GM21423 (cell line): ENCODE data around the gene VCY1B.
"Not testable (repeated sequence)": the region's sequence is repeated elsewhere in the genome, so short reads cannot be mapped to it uniquely, and the experiment has no call there.

ENCODE experiments used
- ATAC-seq: cut with Tn5 transposase; IDR thresholded peaks from one replicate; pipeline ENCODE4 v1.9.1; 2021; ENCODE audit warnings: mild to moderate bottlenecking, moderate library complexity; ENCODE audit not compliant: unreplicated experiment

Gene VCY1B

DNA sequence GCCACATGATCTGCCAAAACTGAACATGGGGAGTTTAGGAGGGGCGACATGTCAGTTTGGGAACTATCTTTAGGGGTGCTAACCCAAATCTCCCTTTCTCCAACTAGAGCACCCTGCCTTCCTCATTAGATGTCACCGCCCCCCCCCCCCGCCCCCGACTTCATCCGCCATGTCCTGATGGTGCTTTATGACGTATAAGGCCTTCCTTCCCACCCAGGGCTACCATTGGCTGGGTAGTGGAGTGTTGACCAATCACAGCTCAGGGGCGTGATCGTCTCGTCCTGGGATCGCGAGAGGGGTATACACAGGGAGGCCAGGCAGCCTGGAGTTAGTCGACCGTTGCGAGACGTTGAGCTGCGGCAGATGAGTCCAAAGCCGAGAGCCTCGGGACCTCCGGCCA, at the start of gene VCY1B:
Gene VCY1B (plus strand): TSS at position 301 of the 400 bp plus-strand sequence. CDS start 63 bp downstream, at position 364.
- not testable (repeated sequence) for ATAC-seq

DNA sequence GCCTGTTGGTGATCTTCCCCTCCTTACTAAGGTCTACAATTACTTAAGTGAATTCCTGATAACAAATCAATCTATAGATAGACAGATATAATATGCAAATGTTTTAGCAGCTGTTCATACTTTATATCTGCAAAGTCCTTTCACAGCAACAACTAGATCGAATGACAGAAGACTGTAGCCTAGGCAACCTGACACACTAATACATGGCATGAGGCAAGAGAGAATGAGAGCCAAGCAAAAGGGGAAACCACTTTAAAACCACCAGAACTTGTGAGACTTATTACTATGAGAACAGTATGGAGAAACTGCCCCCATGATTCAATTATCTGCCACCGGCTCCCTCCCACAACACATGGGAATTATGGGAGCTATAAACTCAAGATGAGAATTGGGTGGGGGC, 44.1 kb upstream of the VCY1B start:
- not testable (repeated sequence) for ATAC-seq

DNA sequence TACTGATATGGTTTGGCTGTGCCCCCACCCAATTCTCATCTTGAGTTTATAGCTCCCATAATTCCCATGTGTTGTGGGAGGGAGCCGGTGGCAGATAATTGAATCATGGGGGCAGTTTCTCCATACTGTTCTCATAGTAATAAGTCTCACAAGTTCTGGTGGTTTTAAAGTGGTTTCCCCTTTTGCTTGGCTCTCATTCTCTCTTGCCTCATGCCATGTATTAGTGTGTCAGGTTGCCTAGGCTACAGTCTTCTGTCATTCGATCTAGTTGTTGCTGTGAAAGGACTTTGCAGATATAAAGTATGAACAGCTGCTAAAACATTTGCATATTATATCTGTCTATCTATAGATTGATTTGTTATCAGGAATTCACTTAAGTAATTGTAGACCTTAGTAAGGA, 25.6 kb upstream of the VCY1B start:
- not testable (repeated sequence) for ATAC-seq

DNA sequence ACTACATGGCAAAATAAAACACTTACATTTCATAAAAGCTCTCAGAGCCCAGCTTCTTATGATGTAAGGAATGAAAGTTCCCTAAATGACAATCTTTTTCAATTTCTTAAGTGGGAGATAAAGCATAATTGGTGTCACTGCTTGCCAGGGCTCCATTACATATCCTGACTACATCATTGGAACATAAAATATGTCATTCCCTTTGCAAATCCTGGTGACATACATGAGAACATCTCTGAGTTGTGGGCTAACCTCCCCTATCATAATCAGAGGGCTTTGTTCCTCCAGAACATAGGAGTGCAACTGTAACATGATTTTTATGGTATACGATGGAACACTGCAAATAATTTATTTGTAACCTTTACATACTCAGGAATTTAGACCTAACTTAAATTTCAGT, 29.9 kb downstream of the VCY1B start:
- ATAC-seq: no peak
